PC-3 (cell line): ENCODE measurements around the gene BCAS1. TPM values are rescaled to one million over a fixed set of nuclear protein-coding genes. Genes with fewer than 3 reads are reported as not detected.

Source experiments
- ATAC-seq: fragments of 200-7000 bp; cut with Tn5 transposase; 2 replicates; pipeline ENCODE4 v1.9.1; 2020; ENCODE audit warnings: mild to moderate bottlenecking, moderate library complexity
- BruUV-seq: library from RNA; stranded (reverse); fragments of 400-500 nt; replicated peaks from 2 replicates; lab custom pipeline; 2021; lab: Mats Ljungman, UMichigan
- CTCF ChIA-PET: fragments of 300-600 bp; sonication (Branson Sonifier 250); formaldehyde crosslinking; loops from one replicate; lab custom pipeline; 2022; ENCODE audit warnings: antibody characterized with exemption; lab: Charles Lee
- POLR2A ChIA-PET: fragments of 300-600 bp; sonication (Branson Sonifier 250); formaldehyde crosslinking; loops from one replicate; lab custom pipeline; 2022; ENCODE audit warnings: antibody characterized with exemption; ENCODE audit not compliant: unreplicated experiment; lab: Charles Lee
- DNase-seq: peaks from one replicate; pipeline ENCODE4 v3.0.0-alpha.2; 2015
- H2AFZ ChIP-seq: fragments of 300-600 bp; sonication (generic); 2 replicates; pipeline ENCODE4 v1.6.0; 2016; ENCODE audit warnings: antibody characterized with exemption, low read length
- H3F3A ChIP-seq: fragments of 300-600 bp; sonication (generic); one replicate; pipeline ENCODE4 v1.6.0; 2017; ENCODE audit warnings: antibody characterized with exemption, low read length, control low read depth, mild to moderate bottlenecking; ENCODE audit not compliant: unreplicated experiment
- H3K27ac ChIP-seq: fragments of 300-600 bp; sonication (generic); 2 replicates; pipeline ENCODE4 v1.5.1; 2016; ENCODE audit warnings: mild to moderate bottlenecking, low read length
- H3K27me3 ChIP-seq: fragments of 300-600 bp; sonication (generic); 2 replicates; pipeline ENCODE4 v1.6.1; 2016; ENCODE audit warnings: low read length, mixed read lengths
- H3K36me3 ChIP-seq: fragments of 300-600 bp; sonication (generic); 2 replicates; pipeline ENCODE4 v1.6.1; 2016; ENCODE audit warnings: low read depth, mixed run types, low read length, mixed read lengths
- H3K4me1 ChIP-seq: fragments of 300-600 bp; sonication (generic); 2 replicates; pipeline ENCODE4 v1.5.1; 2016; ENCODE audit warnings: low read length; ENCODE audit not compliant: insufficient read depth
- H3K4me2 ChIP-seq: fragments of 300-600 bp; sonication (generic); 2 replicates; pipeline ENCODE4 v1.6.0; 2016; ENCODE audit warnings: low read length
- H3K4me3 ChIP-seq: fragments of 300-600 bp; sonication (generic); 2 replicates; pipeline ENCODE4 v1.5.1; 2016; ENCODE audit warnings: mild to moderate bottlenecking, low read length, mixed read lengths
- H3K79me2 ChIP-seq: fragments of 300-600 bp; sonication (generic); 2 replicates; pipeline ENCODE4 v1.6.1; 2017; ENCODE audit warnings: low read length, mixed read lengths
- H3K9ac ChIP-seq: fragments of 300-600 bp; sonication (generic); 2 replicates; pipeline ENCODE4 v1.6.0; 2016; ENCODE audit warnings: mild to moderate bottlenecking, low read length
- H3K9me2 ChIP-seq: fragments of 300-600 bp; sonication (generic); replicated peaks from 2 replicates; pipeline ENCODE4 v1.6.1; 2016; ENCODE audit warnings: mixed run types, low read length, mixed read lengths
- H3K9me3 ChIP-seq: fragments of 300-600 bp; sonication (generic); 2 replicates; pipeline ENCODE4 v1.6.1; 2016; ENCODE audit warnings: low read length, mixed read lengths
- H4K20me1 ChIP-seq: fragments of 300-600 bp; sonication (generic); 2 replicates; pipeline ENCODE4 v1.6.1; 2016; ENCODE audit warnings: low read length, mixed read lengths
- EZH2 ChIP-seq: fragments of 300-600 bp; sonication (generic); IDR thresholded peaks from one replicate; pipeline ENCODE4 v1.6.1; 2017; ENCODE audit warnings: antibody characterized with exemption, mild to moderate bottlenecking, low read length; ENCODE audit not compliant: unreplicated experiment
- EZH2phosphoT487 ChIP-seq: fragments of 300-600 bp; sonication (generic); IDR thresholded peaks from 2 replicates; pipeline ENCODE4 v1.6.1; 2018; ENCODE audit warnings: mild to moderate bottlenecking, antibody characterized with exemption, low read length, borderline replicate concordance
- intact Hi-C: fragments of 100-400 bp; cut with micrococcal nuclease; formaldehyde crosslinking; loops from 2 replicates; pipeline ENCODE4 v1.9.0; 2023
- total RNA-seq: library from RNA; depleted of rRNA; stranded (reverse); fragments of >200 nt; gene quantifications from 2 replicates; pipeline ENCODE4 v1.2.3, GENCODE V29; 2014
- TF ChIP-seq, protein P1 (sequence below): fragments of 300-600 bp; sonication (generic); conservative IDR thresholded peaks from 2 replicates; pipeline ENCODE4 v1.5.1; 2017; ENCODE audit warnings: antibody characterized with exemption, low read depth, mild to moderate bottlenecking, low read length

Gene BCAS1
- total RNA-seq, 1 experiment from 2014 or later, result 0.18 TPM

- no TSS peak for BruUV-seq
- H3K9me2 ChIP-seq, result no peaks in the 10 kb centered on the region
- peaks cover 7% of the 10 kb centered on the region for H3K4me1 ChIP-seq
- no peaks in the 10 kb centered on the region for H3K36me3 ChIP-seq
- H2AFZ ChIP-seq, result no peak overlapping the region
- no peak overlapping the region for H3K9ac ChIP-seq
- no peak overlapping the region for H3K27ac ChIP-seq
- ChIA-PET POLR2A (no interaction called here), CTCF (no interaction called here)
- no peak overlapping the region for H3K4me2 ChIP-seq
- no peaks in the 10 kb centered on the region for H3K79me2 ChIP-seq
- H3K27me3 ChIP-seq, result peaks cover 24% of the 10 kb centered on the region; the same call in 1 of the 2 replicates
- H4K20me1 ChIP-seq, result no peaks in the 10 kb centered on the region
- H3K4me3 ChIP-seq, result no peak overlapping the region
- intact Hi-C loops, result loop anchor here (5.0 kb wide), 1 partner anchor 99 kb away; no protein-coding TSS in a partner anchor
- H3F3A ChIP-seq, result no peaks in the 10 kb centered on the region
- H3K9me3 ChIP-seq, result no peaks in the 10 kb centered on the region
- DNase-seq (no peak), ATAC-seq (no peak)
- TF ChIP-seq, protein P1, sequence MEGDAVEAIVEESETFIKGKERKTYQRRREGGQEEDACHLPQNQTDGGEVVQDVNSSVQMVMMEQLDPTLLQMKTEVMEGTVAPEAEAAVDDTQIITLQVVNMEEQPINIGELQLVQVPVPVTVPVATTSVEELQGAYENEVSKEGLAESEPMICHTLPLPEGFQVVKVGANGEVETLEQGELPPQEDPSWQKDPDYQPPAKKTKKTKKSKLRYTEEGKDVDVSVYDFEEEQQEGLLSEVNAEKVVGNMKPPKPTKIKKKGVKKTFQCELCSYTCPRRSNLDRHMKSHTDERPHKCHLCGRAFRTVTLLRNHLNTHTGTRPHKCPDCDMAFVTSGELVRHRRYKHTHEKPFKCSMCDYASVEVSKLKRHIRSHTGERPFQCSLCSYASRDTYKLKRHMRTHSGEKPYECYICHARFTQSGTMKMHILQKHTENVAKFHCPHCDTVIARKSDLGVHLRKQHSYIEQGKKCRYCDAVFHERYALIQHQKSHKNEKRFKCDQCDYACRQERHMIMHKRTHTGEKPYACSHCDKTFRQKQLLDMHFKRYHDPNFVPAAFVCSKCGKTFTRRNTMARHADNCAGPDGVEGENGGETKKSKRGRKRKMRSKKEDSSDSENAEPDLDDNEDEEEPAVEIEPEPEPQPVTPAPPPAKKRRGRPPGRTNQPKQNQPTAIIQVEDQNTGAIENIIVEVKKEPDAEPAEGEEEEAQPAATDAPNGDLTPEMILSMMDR, result no peak
- TF ChIP-seq EZH2, result no peak
These were observed 106.8 kb downstream of the BCAS1 start for GRCh38 chr20:53963635-53964034.

DNA sequence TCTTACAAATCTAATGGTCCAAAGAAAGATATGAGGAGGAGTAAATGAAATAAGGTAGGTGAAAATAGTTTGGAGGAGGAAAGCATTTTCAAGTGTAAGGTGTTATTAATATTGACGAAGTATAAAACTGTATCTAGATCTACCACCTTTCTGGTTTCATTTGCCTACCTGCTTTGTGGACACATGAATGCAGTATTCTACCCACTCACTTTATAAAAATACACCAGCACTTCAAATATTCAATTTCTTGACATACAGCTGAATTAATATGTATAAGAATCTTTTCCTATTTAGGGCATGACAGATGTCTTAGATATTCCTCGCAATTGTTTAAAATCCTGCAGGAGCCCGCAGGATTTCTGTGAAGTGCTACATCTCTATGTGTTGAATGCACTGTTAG lies 108.0 kb downstream of the BCAS1 start:
- no peak overlapping the region for H3K4me2 ChIP-seq
- peaks cover 7% of the 10 kb centered on the region for H3K4me1 ChIP-seq
- ChIA-PET POLR2A (interaction anchor here (0.6 kb wide), 1 partner anchor 662 kb away, joined by 3 read pairs; no protein-coding TSS in a partner anchor), CTCF (no interaction called here)
- H3K9me2 ChIP-seq, result no peaks in the 10 kb centered on the region
- no peak overlapping the region for H3K4me3 ChIP-seq
- no peaks in the 10 kb centered on the region for H4K20me1 ChIP-seq
- no peaks in the 10 kb centered on the region for H3F3A ChIP-seq
- no peaks in the 10 kb centered on the region for H3K9me3 ChIP-seq
- intact Hi-C loops, result loop anchor here (5.0 kb wide), 1 partner anchor 100 kb away; no protein-coding TSS in a partner anchor
- H3K27ac ChIP-seq, result no peak overlapping the region
- ATAC-seq (no peak), DNase-seq (no peak)
- H3K27me3 ChIP-seq, result peaks cover 18% of the 10 kb centered on the region; the same call in 1 of the 2 replicates
- BruUV-seq, result no TSS peak
- H2AFZ ChIP-seq, result no peak overlapping the region
- H3K9ac ChIP-seq, result no peak overlapping the region
- H3K36me3 ChIP-seq, result no peaks in the 10 kb centered on the region
- H3K79me2 ChIP-seq, result no peaks in the 10 kb centered on the region
- TF ChIP-seq EZH2 (no peak), EZH2phosphoT487 (no peak)
- TF ChIP-seq, protein P1, result no peak

GRCh38 chr20:53961527-53961926 lies 108.9 kb downstream of the BCAS1 start:
- DNase-seq, result no peak
- no peak for ATAC-seq
- Histone ChIP-seq H2AFZ (no peak overlapping the region), H3K27me3 (peaks cover 15% of the 10 kb centered on the region; the same call in 1 of the 2 replicates), H3K4me3 (no peak overlapping the region), H3K79me2 (no peaks in the 10 kb centered on the region), H4K20me1 (no peaks in the 10 kb centered on the region), H3K36me3 (no peaks in the 10 kb centered on the region), H3F3A (no peaks in the 10 kb centered on the region), H3K9me2 (no peaks in the 10 kb centered on the region), H3K9ac (no peak overlapping the region), H3K4me1 (peaks cover 7% of the 10 kb centered on the region), H3K4me2 (no peak overlapping the region), H3K9me3 (no peaks in the 10 kb centered on the region), H3K27ac (no peak overlapping the region)
- intact Hi-C loops, result loop anchor here (5.0 kb wide), 1 partner anchor 101 kb away; no protein-coding TSS in a partner anchor
- ChIA-PET POLR2A (interaction anchor here (0.7 kb wide), 1 partner anchor 13 kb away, joined by 5 read pairs; no protein-coding TSS in a partner anchor), CTCF (interaction anchor here (0.5 kb wide), 1 partner anchor 628 kb away, joined by 10 read pairs; no protein-coding TSS in a partner anchor)
- BruUV-seq, result no TSS peak
- TF ChIP-seq, protein P1, result no peak
- TF ChIP-seq EZH2, result no peak
- TF ChIP-seq EZH2phosphoT487, result no peak
